OCI-LY1 (cell line): ENCODE data around the gene RABGAP1L.

ENCODE experiments used
- CTCF ChIP-seq: fragments of 200-600 bp; sonication (generic), shearing (Covaris generic); IDR thresholded peaks from 2 replicates; pipeline ENCODE4 v1.5.1; 2017; ENCODE audit warnings: mild to moderate bottlenecking, antibody characterized with exemption, low read length, moderate library complexity, mixed read lengths
- EZH2 ChIP-seq: fragments of 200-600 bp; sonication (generic), shearing (Covaris generic); IDR thresholded peaks from 2 replicates; pipeline ENCODE4 v1.8.0; 2017; ENCODE audit warnings: borderline replicate concordance, mixed run types, mild to moderate bottlenecking, antibody characterized with exemption, low read length, moderate library complexity, mixed read lengths

GRCh38 chr1:174157157-174157806, 2.0 kb upstream of the RABGAP1L start:
- TF ChIP-seq CTCF (no peak), EZH2 (no peak)
